CD4-positive, alpha-beta T cell treated with Interleukin-4 for 4 hours (primary cell): Measurements from ENCODE around the gene TMEM245.

Experiments used
- DNase-seq: peaks from one replicate; pipeline ENCODE4 v3.0.0-alpha.2; 2020

The TMEM245 gene

DNA sequence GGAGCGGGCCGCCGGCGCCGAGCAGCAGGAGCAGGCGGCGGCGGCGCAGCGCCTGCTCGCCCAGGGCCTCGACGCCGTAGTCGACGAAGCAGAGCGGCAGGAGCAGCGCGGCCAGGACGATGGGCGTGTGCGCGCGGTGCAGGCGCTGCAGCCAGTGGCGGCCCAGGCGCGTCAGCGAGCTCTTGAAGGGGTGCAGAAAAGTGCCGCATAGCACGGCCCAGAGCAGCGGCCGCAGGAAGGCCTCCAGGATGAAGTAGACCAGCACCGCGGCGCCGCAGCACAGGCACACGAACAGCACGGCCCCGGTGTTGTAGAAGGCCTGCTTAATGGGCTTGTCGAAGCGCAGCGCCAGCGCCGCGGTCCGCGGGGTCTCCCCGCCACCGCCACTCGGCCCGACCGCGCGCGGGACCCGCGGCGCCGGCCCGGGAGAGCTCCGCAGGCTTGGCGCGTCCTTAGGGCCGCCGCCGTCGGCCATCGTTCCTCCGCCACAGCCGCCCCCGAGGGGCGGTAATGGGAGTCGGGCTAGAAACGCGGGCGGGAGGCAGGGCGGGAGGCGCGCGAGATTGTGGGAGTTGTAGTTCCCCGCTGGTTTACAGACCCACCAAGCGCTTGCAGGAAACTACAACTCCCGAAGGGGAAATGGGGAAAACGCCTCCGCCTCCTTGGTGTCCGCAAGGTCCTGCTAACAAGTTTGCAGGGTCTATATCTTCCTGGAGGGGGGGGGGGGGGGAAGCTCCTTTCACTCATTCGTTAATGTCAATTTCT is at the start of gene TMEM245:
TMEM245 (minus strand) TSS at position 509 of the 765 bp plus-strand sequence; CDS start at position 475, 34 bp downstream.
- DNase-seq = peak; percentile 98

DNA sequence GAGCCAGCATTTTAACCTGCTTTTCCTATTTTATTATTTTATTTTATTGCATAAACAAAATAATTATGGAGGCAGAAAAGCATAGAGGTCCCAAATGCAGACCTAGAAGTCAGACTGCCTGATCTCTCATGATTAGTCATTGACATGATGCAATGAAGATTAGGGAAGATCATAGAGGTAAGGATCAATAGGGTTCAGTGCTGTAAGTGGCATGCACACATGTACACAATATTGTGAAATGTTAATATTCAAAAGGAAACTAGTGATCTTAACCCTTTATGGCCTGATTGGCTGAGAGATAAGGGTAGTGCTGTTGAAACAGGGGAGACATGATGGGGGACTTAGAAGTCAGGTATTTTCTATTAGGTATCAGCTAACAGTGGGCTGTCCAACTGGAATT is 48.4 kb upstream of the TMEM245 start:
- no peak for DNase-seq

DNA sequence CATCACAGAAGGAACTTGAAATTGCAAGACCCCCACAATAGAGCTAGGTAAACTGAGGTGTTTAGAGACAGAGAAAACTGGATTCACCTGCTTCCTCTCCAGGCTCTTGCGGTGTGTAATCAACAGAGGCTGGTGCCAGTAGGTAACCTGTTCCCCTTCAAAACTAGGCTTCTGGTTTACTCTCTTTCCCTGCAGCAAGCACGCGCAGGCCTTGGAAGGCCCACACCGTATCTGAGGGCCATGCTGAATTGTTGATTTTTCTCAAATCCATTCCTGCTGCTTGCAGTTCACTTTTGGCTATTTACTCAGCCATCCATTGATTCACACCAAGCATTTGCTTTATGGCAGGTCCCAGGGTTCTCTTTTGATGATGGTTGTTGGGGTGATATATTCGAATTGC is 48.0 kb upstream of the TMEM245 start:
- DNase-seq = no peak

DNA sequence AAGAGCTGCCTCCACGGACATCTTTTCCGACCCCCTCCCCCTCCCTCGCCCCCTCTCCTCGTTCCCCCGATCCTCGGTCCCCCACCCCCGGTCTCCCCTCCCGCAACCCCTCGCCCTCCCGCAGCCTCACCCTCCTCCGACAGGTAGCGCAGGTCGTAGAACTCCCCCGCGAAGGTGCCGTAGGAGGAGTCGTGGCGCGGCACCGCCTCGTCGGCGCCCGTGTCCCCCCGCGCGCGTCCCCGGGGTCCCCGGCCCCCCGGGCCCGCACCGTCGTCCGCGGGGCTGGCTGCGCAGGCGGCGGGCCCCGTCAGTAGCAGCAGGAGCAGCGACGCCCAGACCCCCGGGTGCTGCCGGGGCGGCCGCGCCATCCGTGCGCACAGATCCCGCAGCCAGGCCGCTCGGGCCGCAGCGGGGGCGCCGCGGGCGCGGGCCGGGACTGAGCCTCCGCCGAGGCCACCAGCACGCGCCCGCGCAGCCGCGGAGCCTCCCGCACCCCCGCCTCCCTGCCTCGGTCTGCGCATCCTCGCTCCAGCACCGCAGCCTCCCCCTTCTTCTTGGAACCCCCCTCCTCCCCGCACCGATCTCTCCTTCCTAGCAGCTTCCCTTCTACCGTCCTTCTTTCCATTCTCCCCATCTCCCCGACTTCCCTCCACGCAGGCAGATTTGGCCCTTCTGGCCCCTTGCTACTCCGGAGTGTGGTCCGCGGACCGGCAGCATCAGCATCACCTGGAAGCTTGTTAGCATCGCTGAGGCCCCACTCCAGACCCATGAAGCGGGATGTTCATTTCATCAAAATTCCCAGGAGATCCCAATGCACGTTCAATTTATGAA is 47.2 kb upstream of the TMEM245 start, which contains the start of gene FRRS1L:
FRRS1L (minus strand) TSS at position 479 of the 831 bp plus-strand sequence; CDS start at position 368, 111 bp downstream.
- DNase-seq = no peak

DNA sequence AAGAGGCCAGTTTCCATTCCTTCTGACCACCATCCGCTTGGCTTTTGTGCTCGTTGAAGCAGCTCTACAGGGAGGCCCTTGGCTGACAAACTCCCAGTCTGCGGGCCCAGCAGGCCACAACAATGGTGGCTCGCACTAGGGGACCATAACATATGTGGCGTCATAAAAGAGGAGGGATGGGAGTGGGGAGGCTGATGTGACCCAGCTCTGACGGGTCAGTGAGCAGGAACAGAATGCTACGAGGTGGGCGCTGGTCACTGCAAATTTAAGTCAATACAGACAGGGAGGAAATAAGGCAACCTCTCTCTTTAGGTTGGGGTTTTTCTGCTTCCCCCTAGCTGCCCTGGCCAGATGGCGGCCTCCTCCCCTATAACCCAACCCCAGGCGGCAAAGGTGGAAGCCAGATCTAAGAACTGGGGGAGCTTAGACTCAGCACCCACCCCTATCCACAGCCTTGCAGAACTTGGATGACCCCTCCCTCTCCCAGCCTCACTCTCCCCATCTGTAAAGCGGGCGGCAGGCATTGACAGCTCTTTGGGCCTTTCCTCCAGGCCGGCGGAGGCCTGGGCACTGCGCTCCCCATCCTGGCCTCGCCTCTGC is 46.5 kb upstream of the TMEM245 start:
- DNase-seq = no peak

DNA sequence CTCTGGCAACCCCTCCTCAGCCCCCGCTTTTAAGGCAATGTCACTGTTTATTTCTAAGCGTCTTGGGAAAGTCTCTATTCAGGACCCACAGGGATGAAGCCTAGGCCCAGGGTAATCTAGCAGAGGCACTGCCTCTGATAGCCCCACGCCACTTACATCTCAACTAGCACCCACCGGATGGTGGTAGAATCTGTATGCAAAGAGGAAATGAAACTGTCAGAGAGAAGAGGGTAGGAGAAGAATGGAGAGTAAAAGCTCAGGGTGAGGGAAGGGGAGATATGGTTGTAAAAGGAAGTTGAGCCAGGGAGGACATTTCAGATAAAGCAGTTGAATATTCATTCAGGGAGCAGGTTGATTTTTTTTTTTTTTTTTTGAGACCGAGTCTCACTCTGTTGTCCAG is 44.3 kb upstream of the TMEM245 start:
- no peak for DNase-seq

DNA sequence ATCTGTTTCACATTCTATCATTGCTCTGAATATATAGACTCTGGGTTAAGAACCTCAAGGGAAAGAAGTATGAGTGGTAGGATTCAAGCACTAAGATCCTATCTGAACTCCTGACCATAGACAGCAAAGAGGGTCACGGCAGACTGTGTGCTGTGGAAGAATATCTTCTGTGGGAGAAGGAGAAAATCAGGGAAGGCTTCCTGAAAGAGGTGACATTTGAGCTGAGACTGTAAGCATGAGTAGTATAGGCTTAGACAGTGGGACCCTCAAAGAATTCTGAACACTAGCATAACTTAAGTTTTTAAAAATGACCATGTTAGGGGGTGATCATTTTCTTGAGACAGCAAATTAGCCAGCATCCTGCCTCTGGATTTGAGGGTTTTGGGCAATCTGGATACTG is 43.4 kb upstream of the TMEM245 start:
- no peak for DNase-seq

DNA sequence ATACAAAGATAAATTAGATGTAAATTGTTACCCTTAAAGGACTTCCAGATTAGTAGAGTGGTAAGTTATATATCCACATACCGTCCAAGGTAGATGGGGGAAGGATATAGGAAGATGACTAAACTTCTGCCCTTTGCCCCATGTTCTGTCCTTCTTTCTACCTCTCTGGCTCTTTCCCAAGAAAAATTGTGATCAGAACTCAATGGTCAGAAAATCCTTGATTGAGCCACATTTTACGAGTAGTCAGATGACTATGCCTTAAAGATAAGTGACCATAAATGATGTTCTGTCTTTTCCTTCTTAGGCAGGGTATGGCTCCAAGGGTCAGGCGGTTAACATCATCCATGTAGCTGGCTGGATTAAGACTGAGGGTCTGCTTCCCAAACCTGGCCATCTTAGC is 42.9 kb upstream of the TMEM245 start:
- DNase-seq = no peak

DNA sequence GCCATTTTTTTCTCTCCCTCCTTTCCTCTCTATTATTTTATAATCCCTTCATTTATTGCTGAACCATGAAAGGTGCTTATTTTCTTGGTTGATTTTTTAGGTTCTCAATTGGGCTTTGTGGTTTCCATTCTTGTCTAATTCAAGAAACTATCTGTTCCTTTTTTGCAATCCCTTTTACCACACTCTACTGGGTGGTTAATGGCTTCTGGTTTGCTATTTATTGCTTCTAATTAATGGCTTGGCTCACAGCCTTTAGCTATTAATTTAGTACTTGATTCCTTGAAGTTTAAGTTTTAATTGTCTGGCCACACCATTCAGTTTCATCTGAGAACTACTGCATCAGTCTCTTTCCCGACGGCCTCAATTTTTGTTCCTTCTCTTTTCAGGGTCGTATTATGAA is 41.7 kb upstream of the TMEM245 start:
- DNase-seq = no peak

DNA sequence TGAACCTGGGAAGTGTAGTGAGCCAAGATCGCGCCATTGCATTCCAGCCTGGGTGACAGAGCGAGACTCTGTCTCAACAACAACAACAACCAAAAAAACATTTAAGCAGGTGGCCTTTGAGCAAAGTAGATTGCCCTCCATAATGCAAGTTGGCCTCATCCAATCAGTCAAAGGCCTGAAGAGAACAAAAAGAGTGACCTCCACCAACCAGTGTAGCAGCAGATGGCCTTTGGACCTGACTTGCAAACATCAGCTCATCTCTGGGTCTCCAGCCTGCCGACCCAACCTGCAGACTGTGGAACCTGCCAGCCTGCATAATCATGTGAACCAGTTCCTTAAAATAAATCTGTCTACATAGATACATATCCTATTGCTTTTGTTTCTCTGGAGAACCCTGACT is 39.8 kb upstream of the TMEM245 start:
- no peak for DNase-seq

DNA sequence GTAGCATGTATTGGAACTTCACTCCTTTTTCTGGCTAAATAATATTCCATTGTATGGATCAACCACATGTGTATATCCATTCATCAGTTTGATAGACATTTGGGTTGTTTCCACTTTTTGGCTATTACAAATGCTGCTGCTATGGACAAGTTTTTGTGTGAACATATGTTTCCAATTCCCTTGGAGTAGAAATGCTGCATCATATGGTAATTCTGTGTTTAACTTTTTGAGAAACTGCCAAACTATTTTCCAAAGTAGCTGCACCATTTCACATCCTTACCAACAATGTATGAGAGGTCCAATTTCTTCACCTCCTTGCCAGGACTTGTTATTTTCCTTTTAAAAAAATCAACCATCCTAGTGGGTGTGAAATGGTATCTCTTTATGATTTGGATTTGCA is 38.9 kb upstream of the TMEM245 start:
- DNase-seq = no peak

DNA sequence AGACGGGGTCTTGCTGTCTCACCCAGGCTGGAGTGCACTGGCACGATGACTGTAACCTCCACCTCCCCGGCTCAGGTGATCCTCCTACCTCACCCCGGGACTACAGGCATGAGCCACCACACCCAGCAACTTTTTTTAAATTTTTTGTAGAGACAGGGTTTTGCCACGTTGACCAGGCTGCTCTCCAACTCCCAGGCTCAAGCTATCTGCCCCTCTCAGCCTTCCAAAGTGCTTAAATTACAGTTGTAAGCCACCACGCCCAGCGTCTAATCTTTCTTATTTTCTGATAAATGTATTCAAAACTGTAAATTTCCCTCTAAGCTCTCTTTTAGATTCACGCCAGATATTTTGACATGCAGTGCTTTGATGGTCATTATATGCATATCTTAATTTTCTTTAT is 37.0 kb upstream of the TMEM245 start:
- DNase-seq = no peak

DNA sequence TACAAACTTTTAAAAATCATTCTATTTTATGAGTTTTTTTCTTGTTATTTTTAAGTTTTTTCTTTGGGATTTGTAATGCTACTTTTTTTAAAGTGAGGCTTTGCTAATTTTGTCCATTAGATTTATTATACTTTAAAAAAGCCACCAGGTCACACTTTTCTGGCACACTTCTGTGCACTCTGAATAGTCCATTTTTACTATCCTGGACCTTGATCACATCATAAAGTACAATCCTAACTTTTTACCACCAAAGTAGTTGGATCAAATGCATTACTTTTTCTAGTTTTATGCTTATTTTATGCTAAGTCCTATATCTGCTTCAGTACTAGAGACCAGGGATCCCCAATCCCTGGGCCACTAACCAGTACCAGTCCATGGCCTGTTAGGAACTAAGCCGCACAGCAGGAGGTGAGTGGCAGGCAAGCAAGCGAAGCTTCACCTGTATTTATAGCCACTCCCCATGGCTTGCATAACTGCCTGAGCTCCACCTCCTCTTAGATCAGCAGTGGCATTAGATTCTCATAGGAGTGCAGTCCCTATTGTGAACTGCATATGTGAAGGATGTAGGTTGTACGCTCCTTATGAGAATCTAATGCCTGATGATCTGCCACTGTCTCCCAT is 31.3 kb upstream of the TMEM245 start:
- DNase-seq = no peak

DNA sequence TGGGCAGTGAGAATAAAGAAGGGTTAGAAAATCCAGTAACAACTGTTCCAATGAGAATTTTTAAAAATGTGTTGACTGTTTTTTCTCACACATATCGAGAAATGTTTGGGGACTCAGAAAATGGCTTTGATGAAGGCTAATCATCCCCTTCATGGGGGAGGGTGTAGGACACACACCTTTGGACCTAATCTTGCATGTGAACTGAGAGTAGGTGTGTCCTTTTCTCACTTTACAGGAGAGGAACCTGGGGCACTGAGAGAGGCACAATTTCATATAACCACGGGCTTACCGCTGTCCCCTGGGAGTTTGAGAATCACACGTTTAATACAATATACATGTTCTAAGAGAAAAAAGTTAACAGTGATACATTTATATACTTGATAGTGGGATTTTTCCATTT is 30.0 kb upstream of the TMEM245 start:
- no peak for DNase-seq

DNA sequence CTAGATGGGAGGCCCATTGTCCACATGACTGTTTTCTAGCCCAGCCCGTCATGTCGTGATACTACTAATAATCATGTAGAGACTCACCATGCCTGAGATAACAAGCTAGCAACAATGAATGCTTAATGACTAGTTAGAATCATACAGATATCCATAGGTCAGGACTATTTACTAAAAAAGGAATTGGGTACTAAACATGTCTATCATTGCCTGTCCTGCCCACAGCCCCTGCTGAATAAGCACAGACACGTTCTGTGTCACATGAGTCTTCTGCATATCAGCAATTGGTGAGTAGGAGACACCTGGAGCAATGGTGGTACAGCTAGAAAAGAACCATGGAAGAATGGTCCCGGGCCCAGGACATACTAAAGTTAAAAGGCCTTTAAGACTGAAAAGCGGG is 29.3 kb upstream of the TMEM245 start:
- no peak for DNase-seq

DNA sequence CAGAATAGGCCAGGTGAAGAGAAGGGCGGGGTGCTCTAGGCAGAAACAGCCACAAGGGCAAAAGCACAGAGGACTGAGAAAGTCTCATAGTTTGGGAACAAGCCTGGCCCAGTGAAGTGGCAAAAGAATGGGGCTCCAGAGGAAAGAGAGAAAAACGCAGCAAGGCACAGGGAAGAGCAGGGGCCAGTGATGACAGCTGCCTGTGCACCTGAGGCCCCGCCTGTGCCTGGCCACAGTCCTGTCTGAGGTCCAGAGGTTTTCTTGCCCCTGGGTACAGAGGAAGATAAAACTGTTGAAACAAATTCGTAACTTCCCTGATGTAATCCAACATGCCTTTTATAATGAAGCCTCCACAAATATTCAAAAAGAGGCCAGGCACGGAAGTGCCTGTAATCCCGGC is 25.3 kb upstream of the TMEM245 start:
- DNase-seq = no peak

DNA sequence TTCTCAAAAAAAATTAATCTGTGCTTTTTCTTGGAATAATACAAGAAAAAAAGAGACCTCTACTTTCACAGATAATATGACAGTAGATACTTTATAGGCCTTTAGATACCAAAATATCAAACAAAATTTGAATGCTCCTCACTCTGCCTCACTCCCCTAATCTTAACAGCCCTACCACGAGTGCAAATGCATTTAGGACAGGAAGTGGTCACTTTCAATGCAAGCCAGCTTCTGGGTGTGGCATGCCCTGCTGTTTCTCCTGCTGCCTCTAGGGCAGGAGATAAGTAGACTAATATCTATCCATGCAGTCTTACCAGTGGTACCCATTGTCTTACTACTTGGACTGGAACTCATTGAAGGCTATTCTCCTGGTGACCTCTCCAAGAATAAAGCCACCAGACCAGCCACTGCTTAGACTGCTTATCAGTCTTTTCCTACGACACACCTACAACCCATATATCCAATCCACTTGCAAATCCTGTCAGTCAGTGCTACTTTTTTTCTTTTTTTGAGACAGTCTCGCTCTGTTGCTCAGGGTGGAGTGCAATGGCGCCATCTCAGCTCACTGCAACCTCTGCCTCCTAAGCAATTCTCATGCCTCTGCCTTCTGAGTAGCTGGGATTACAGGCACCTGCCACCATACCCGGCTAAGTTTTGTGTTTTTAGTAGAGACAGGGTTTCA is 24.3 kb upstream of the TMEM245 start:
- DNase-seq = no peak

DNA sequence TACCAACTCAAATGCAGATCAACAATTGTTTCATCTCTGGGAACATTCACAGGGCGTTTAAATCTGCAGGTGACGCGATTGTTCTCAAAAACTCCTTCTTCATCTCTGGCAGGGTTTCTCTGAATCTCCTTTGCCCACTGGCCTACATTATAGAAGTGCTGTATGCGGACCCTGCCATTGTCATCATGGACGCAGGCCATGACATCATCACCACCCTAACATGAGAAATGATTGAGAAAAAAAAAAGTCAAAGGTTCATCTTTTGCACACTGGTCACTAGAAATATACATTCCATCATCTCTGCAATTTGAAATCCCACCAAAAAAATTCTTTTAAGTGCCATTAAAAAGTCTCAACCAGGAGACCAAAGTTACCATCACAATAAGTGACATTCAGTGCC is 21.6 kb upstream of the TMEM245 start:
- no peak for DNase-seq

DNA sequence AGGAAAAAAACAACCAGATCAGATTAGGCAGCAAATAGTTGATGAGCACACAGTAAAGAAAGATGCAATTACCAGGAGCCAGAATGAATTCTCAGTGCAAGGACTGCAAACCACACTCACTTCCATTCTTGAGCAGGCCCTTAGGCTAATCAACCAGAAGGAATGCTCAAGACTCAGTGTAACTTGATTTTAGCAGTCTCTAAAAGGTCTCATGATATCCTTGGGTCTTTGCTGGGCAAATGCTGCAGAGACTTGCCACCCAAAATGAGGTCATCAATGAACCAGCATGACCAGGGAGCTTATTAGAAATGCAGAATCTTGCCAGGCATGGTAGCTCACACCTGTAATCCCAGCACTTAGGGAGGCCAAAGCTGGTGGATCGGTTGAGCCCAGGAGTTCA is 20.1 kb upstream of the TMEM245 start:
- DNase-seq = no peak

DNA sequence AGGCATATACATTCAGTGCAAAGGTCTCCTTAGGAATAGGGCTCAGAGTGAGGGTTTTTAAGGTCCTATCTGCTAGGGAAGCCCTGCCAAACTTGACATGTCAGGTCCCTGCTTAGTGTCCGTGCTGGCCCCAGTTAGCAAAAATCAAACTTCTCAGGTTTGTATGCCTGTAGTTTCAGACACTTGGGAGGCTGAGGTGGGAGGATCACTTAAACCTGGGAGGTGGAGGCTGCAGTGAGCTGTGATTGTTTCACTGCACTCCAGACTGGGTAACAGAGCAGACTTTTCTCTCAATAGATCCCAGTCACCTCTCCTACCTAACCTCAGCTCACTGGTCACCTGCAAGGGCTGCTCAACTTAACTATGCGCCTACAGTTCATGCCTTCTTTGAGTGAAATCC is 18.7 kb upstream of the TMEM245 start:
- DNase-seq = no peak

DNA sequence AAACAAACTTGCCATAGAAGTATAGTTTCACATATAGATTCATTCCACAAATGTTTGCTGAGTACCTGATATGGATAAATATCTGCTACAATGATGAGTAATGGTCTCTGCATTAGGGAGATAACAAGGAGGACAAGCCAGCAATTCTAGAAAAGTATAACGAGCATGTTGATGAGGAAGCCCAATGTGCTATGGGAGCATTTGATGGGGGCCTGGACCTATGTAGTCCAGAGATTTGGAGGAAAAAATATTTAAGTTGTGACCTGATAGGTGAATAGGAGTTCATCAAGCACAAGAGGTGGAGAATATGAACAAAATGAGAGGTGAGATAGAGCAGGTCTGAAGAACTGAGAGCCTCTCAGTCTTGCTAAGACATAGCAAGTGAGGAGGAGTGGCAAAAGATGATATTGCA is 14.4 kb upstream of the TMEM245 start:
- DNase-seq = no peak

DNA sequence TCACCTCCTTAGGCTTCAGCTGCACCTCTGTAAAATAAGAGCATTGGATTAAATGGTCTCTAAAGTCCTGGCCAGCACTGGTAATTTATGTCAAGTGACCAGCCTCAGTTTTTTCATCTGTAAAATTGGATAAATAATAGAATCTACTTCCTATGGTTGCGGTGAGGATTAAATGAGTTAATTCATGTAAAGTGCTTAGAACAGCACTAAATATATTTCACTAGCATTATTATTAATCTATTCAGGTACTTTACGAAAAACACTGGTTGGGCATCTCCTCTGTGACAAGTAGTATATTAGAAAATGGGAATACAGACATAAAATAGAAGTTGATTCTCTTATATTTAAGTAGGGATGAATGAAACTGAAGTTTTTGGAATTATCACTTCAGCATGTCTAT is 13.8 kb upstream of the TMEM245 start:
- DNase-seq = no peak

DNA sequence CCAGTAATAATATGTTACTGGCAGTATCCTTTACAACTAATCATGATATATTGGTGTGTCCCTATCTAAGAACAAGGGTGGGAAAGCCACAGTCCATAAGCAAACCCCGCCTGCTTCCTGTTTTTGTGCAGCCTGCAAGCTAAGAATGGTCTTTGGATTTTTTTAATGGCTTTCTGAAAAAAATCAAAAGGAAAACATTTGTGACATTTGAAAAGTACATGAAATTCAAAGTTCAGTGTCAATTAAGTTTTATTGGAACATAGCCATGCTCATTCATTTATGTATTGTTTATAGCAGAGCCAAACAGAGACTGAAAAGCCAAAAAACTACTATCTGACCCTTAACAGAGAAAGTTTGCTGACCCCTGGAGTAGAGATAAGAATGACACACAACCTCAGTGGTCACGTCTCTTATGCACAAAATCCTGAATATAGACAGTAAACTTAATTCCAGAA is 12.8 kb upstream of the TMEM245 start:
- DNase-seq = no peak
